Activated naive CD8-positive, alpha-beta T cell treated with anti-CD3 and anti-CD28 coated beads, Interleukin-2, amount 50 U/mL, for 16 hours (primary cell): ENCODE data around the gene RPS6KL1.

Experiments used
- DNase-seq: peaks from one replicate; pipeline ENCODE4 v3.0.0-alpha.2; 2020; ENCODE audit warnings: low read depth, low spot score

RPS6KL1 gene

GRCh38 chr14:74888164-74889158, 34.6 kb downstream of the RPS6KL1 start:
- DNase-seq: no peak

- no peak for DNase-seq
Measured at GRCh38 chr14:74886001-74886400, 37.1 kb downstream of the RPS6KL1 start.

GRCh38 chr14:74882103-74882920, 40.7 kb downstream of the RPS6KL1 start:
- DNase-seq: peak; percentile 20

DNA sequence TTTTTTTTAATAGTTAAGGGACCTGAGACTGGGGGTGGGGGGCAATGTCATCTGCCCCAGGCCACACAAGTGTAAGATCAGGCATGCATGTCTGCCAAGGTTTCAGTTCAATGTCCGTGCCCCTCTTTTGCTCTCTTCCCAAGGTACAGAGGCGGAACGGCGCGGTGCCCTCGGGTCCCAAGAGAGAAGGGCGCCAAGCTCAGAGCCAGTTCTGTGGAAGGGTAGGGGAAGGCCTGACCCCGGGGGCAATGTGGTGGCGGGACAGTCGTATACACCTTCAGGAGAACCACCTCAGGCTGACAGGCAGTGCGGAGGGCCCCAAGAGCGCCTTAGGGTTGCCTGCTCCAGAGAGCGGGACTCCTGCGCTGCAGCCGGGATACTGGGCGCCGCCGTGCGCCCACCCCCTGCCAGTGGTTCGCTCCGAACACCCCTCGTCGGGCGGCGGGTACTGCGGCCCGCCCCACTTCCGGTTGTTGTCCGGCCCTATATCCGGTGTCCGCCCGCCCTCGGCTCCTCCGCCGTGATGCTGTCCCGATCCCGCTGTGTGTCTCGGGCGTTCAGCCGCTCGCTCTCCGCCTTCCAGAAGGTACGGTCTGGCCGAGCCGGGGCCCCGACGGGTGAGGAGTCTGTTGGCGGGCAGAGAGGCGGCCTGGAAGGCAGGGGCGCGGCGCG, 41.5 kb downstream of the RPS6KL1 start, which contains the start of gene DLST:
Gene DLST (plus strand): TSS at position 486 of the 672 bp plus-strand sequence. CDS start 38 bp downstream, at position 524.
- DNase-seq: peak; percentile 70

DNA sequence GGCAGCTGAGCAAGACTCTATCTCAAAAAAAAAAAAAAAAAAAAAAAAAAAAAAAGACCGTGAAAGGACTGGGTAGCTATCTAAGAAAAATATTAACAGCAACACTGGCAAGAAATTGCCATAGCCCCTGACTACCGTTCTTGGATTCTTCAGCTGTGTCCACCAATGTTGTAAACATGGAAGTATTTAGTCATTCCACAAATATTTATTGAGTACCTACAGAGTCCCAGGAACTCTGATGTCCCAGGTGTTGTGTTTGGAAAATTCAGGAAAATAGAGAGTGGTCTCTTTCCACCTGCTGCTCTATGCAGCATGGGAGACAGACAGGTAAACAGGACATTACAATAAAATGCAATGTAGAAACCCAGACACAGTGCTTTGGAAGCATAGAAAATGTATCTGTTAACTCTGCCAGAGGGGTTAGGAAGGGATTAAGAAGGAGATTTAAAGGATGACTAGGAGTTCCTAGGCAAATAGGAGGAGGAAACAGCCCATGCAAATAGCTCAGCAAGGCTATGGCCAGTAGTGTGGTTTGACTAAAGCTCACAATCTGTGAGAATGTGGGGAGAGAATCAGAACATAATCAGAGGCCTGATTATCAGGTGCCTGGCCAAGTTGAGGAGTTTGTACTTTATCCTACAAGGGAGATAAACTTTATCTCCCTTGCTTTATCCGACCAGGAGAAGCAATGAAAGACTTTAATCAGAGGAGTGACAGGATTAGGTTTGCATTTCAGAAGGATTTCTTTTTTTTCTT, 43.5 kb downstream of the RPS6KL1 start:
- DNase-seq: no peak

DNA sequence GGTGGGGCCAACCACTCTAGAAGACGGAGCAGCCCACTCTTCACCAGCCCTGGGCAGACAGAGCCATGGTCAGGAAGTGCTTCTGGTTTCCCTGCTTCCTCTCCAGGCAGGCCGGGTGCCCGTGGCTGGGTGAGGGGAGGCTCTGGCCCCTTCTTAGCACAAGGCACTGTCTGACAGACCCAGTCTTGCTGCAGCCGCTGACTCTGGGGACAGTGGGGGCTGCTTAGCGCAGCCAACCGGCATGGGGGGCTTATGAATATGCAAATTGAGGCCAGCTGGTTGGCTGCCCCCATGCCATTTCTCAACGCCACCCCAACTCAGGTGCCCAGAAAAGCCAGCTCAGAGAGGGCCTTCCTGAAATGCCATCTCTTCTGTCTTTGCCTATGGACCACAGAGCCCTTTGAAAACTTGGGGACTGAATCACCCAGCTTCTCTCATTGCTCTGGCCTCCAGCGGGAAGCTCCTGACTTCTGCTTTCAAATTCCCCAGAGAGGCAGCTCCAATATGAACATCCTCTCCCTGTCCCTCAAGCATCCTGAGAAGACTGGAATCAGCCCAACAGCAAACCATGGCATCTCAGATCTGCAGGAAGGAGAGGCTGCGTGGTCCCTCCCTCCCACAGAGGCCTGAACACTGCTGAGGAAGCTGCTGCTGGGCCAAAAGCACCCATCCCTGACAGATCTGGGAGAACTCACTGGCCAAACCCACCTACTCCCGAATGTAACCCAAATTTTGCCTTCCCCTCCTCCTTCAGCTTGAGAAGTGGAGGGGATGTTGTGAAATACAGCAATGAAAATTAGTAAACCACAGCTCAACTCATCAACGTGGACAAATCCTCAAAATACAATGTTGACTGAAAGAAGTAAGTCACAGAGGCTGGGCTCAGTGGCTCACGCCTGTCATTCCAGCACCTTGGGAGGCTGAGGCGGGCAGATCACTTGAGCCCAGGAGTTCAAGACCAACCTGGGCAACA, 46.8 kb downstream of the RPS6KL1 start, which contains the start of gene PROX2:
Gene PROX2 (minus strand): TSS at position 205 of the 973 bp plus-strand sequence. CDS start 12,311 bp downstream, outside the sequence.
- no peak for DNase-seq

GRCh38 chr14:74875204-74875603, 47.9 kb downstream of the RPS6KL1 start:
- DNase-seq: no peak

DNA sequence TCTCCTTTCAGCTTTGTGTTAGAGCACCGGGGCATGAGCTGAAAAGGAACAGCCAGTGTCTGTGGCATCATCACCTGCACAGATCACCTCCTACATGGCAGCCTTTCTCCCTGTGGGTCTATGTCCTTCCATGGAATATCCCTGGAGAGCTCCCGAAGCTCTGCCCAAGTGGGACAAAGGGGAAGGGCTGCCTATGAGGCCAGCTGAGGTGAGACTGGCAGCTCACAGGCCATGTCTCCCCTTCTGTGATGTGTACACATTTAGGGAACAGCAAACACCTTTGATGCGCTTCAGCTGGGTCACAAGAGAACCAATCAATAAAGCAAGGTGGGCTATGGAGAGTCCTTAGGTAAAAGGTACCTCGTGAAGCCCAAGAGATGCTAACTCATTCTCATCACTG, 51.2 kb downstream of the RPS6KL1 start:
- DNase-seq: no peak

DNA sequence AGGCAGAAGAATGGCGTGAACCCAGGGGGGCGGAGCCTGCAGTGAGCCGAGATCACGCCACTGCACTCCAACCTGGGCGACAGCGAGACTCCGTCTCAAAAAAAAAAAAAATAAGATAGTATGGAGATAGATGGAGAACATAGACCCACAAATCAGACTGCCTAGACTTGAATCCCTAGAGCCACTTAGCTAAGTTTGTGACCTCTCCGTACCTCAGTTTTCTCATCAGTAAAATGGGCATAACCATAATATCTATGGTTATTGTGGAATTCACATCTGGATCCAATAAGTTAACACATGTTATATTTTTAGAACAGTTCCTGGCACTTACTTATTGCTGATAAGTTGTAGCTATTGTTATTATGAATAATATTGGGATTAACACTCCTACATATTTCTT, 54.3 kb downstream of the RPS6KL1 start:
- DNase-seq: no peak

DNA sequence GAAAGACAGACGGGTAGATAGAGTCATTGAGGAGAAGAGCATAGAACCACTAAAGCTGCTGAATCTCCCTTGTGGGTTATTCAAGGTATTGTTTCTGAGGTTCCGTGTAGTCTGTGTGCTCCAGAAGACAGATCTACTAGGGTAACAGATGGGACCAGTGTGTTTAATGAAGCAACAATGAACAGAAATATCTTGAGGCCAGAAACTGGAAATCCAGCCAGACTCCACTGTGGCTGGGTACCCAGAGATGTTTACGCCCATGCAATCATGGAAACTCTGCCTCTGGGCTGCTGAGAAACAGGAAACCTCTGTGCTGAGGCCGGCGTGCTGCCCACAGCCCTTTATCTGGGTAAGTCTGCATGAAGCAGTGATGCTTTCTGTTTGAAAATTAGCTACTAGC, 55.4 kb downstream of the RPS6KL1 start:
- peak; percentile 10 for DNase-seq

DNA sequence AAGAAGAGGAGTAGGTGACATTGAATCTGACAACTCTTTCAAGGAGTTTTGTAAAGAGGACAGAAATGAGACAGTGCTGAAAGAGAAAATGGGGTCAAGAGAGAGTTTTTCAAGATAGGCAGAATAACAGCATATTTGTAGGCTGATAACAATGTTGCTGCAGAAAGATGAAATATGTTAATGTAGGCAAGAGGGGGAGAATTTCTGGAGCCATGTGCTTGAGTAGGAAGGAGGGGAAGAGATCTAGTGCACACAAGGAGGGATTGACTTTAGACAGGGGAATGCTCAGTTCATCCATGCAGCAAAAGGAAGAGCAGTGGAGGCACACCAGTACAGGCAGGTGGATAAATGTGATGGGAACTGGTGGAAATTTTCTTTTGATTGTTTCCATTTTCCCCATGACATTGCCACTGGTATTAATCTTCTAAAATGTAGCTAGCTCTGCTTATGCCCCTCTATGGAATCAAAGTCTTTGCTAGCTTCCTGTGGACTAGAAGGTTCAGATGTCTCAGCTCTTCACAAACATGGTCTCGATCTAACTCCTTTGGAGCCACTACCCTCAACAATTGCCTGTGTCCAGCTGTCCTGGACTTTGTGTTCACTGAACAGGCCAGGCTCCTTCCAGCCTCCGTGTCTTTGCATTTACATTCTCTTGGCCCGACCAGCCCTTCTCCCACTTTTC, 56.2 kb downstream of the RPS6KL1 start:
- DNase-seq: no peak

- DNase-seq: no peak
Measured at GRCh38 chr14:74865156-74865555, 57.9 kb downstream of the RPS6KL1 start.

GRCh38 chr14:74864198-74864597, 58.9 kb downstream of the RPS6KL1 start:
- no peak for DNase-seq

DNA sequence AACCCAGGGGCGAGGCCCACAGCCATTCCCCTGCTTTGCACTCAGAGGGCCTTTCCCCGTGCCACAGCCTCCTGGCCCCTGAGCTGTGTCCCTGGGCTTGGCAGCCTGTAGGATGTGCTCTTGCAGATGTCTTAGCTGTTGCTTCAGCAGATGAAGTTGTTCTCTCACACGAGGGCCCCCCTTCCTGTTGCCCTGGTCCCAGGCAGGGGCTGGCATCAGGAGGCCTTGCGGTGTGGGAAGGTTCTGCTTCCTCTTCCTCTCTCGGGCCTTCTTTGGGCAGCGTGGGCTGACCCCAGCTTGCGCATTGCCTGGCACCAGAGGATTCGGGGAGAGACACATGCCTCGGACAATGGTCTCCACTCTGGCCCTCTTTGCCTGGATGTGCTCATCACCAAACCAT, 59.8 kb downstream of the RPS6KL1 start:
- DNase-seq: no peak

DNA sequence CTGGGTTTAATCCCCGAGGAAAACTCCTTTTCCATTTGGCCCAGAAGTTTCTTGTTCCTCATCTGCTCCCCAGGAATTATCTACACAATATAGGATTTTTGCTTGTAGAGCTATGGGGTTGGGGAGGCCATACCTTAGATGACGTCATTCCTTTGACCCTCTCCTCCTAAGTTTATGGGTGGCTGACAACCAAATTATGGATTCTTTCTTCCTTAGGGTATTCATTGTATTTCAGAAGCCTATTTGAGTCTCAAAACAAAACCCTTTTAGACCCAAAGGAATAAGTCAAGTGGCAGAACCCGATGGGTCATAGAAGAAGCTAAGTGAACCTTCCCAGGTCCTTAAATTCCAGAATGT, 61.3 kb downstream of the RPS6KL1 start:
- DNase-seq: no peak

DNA sequence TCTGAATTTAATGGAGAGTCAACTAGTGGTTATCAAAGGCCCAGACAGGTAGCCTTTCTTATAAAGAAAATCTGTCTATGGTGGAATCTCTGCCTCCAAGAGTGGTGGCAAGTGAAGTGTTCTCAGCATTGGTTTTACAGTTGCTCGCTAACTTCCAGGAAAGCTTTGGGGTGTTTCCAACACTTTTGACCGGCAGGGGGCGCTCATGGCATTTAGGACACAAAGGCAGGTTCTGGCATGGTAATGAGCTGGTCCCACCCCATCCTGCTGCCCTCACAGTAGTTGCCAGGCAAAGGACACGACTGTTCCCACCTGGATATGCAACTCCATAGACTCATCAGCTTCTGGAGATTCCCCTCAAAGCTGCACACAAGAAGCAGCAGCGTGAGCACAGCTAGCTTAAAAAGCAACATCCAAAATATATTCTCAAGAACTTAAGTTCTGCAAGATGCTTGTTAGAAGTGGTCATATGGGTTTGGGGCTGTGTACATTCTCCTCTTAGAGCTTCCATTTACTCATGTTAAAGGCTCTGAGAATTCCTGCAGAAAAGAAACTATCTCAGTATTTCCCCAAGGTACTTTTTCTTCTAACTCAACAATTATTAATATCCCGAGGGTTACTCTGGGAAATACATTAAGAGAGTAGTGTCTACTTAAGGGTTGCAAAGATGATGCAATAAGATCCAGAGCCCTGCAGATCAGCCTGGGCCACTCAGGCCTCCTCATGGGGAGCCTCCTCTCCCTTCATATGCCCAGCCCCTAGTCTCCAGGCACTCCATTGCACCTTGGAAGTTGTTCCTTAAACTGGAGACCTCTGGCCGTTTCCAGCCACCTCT, 61.9 kb downstream of the RPS6KL1 start:
- DNase-seq: peak; percentile 86

GRCh38 chr14:74859757-74860552, 63.1 kb downstream of the RPS6KL1 start:
- no peak for DNase-seq
